Epithelial cell of proximal tubule (primary cell): Measurements from ENCODE around the gene UTP3. TPM values are rescaled to one million over a fixed set of nuclear protein-coding genes. Genes with fewer than 3 reads are reported as not detected.
"Not testable (repeated sequence)": the region's sequence is repeated elsewhere in the genome, so short reads cannot be mapped to it uniquely, and the experiment has no call there.

Experiments
- DNase-seq: peaks from one replicate; pipeline ENCODE4 v3.0.0-alpha.2; 2011; ENCODE audit warnings: low read depth
- H3K4me3 ChIP-seq: 2 replicates; pipeline ENCODE4 v1.5.1; 2011; ENCODE audit warnings: low read depth, mild to moderate bottlenecking, low read length
- CTCF ChIP-seq: conservative IDR thresholded peaks from 2 replicates; pipeline ENCODE4 v1.5.1; 2012; ENCODE audit warnings: low read depth, mild to moderate bottlenecking, low read length
- total RNA-seq: library from RNA; depleted of rRNA; stranded (reverse); fragments of >200 nt; gene quantifications from 2 replicates; pipeline ENCODE4 v1.2.3, GENCODE V29; 2015

UTP3 gene
- total RNA-seq, 1 donor from 2014 or later = 28.0 TPM

- no peak for DNase-seq
- no peak for TF ChIP-seq CTCF
- H3K4me3 ChIP-seq = no peak overlapping the region
These were observed 13.6 kb upstream of the UTP3 start for GRCh38 chr4:70674731-70675130.

- no peak for TF ChIP-seq CTCF
- no peak overlapping the region for H3K4me3 ChIP-seq
- DNase-seq = no peak
These were observed 11.7 kb upstream of the UTP3 start for GRCh38 chr4:70676554-70677090.

GRCh38 chr4:70678383-70678999 lies 9.8 kb upstream of the UTP3 start:
- TF ChIP-seq CTCF = no peak
- no peak for DNase-seq
- no peak overlapping the region for H3K4me3 ChIP-seq

GRCh38 chr4:70680934-70681333 lies 7.4 kb upstream of the UTP3 start:
- no peak for DNase-seq
- no peak for TF ChIP-seq CTCF
- no peak overlapping the region for H3K4me3 ChIP-seq

GRCh38 chr4:70681704-70682103 lies 6.6 kb upstream of the UTP3 start:
- DNase-seq = no peak
- no peak for TF ChIP-seq CTCF
- H3K4me3 ChIP-seq = no peak overlapping the region

- DNase-seq, H3K4me3 ChIP-seq: not testable (repeated sequence)
These were observed 6.2 kb upstream of the UTP3 start for GRCh38 chr4:70682142-70682541.

- no peak for DNase-seq
- TF ChIP-seq CTCF = no peak
These were observed 940 bp upstream of the UTP3 start for GRCh38 chr4:70687392-70687791.

More at GRCh38 chr4:70687392-70687791, 940 bp upstream of the UTP3 start:
- peak overlapping the region; percentile 100 for H3K4me3 ChIP-seq
